Aorta (tissue), 5 donors: Measurements from ENCODE around the gene IFI30. TPM values are rescaled to one million over a fixed set of nuclear protein-coding genes. Genes with fewer than 3 reads are reported as not detected.

ENCODE experiments used
- ATAC-seq: fragments of 200-7000 bp; cut with Tn5 transposase; one replicate; pipeline ENCODE4 v1.9.1; 2022; ENCODE audit warnings: moderate library complexity; ENCODE audit not compliant: low FRiP score
- DNase-seq, 2 donors: peaks; one replicate each; pipeline ENCODE4 v3.0.0-alpha.2; 2020
- H3K27ac ChIP-seq, 2 donors: one replicate each; pipeline ENCODE4 v1.5.1; 2013; ENCODE audit warnings: low read length in 2 of 2, mild to moderate bottlenecking in 2 of 2, moderate library complexity in 2 of 2, control low read depth in 1 of 2, inconsistent platforms in 1 of 2, low read depth in 1 of 2
- H3K27me3 ChIP-seq, 2 donors: one replicate each; pipeline ENCODE4 v1.6.1; 2013; ENCODE audit warnings: control low read depth in 1 of 2, low read length in 1 of 2, mild to moderate bottlenecking in 1 of 2, moderate library complexity in 1 of 2; ENCODE audit not compliant: insufficient read depth in 2 of 2, control insufficient read depth in 1 of 2
- H3K36me3 ChIP-seq, 2 donors: one replicate each; pipeline ENCODE4 v1.6.1; 2013; ENCODE audit warnings: control low read depth in 1 of 2, low read length in 1 of 2, mild to moderate bottlenecking in 1 of 2; ENCODE audit not compliant: insufficient read depth in 2 of 2, control insufficient read depth in 1 of 2
- H3K4me1 ChIP-seq, 2 donors: one replicate each; pipeline ENCODE4 v1.6.1; 2013; ENCODE audit warnings: low read length in 2 of 2, control low read depth in 1 of 2, mild to moderate bottlenecking in 1 of 2, moderate library complexity in 1 of 2; ENCODE audit not compliant: insufficient read depth in 2 of 2, control insufficient read depth in 1 of 2
- H3K4me3 ChIP-seq, 2 donors: one replicate each; pipeline ENCODE4 v1.5.1; 2013; ENCODE audit warnings: low read length in 2 of 2, control low read depth in 1 of 2, mild to moderate bottlenecking in 1 of 2
- H3K9me3 ChIP-seq: one replicate; pipeline ENCODE4 v1.6.1; 2013; ENCODE audit warnings: mild to moderate bottlenecking, low read length; ENCODE audit not compliant: control insufficient read depth
- WGBS, 2 donors: extraction: QIAGEN DNeasy Blood & Tissue Kit; methylation state at CpG; one replicate each; pipeline ENCODE4 v1.1.7; 2013; 5-methylcytosine and 5-hydroxymethylcytosine counted together
- intact Hi-C, 2 donors: fragments of 100-400 bp; cut with DNase I; formaldehyde crosslinking; loops; one replicate each; pipeline versions ENCODE4 v1.14.2 to v1.15.0; 2022
- polyA plus RNA-seq, 2 donors: library from polyadenylated mRNA; stranded (reverse); fragments of 200-250 nt; gene quantifications; one replicate each; pipeline ENCODE4 v1.2.3, GENCODE V29; 2013
- total RNA-seq, 2 donors: library from RNA; stranded (reverse); fragmentation: NEBNext Ultra II Directional; extraction: Animal tissue kit (Norgen Biotek cat#: 25700); gene quantifications; one replicate each; pipeline ENCODE4 v1.2.1, GENCODE V29; 2021
- donor health status: healthy with polysubstance abuse.
- donor health status: Bipolar disorder and iron deficiency.
- donor health status: DM: no; HTN: no; CAD: no.
- donor health status: DM: no; HTN: no; CAD: no.
- donor health status: DM: yes; HTN: yes; CAD: no.

The IFI30 gene
- total and polyA plus RNA-seq, 4 donors: 35.0 to 107 (median 89.0) TPM

- Histone ChIP-seq H3K27me3 (no peaks in the 10 kb centered on the region), H3K36me3 (no peaks in the 10 kb centered on the region), H3K4me3 (no peak overlapping the region), H3K9me3 (no peaks in the 10 kb centered on the region), H3K27ac (no peak overlapping the region), H3K4me1 (no peaks in the 10 kb centered on the region)
- ATAC-seq: no peak
- no peak for DNase-seq
- 84% methylated on average over 18 of the region's 18 CpGs for WGBS, 2 donors
- intact Hi-C loops: no loop called here
Measured at GRCh38 chr19:18226956-18227780, 53.6 kb downstream of the IFI30 start.

Other genes starting within 250 kb of the IFI30 start
- gene CCDC124, start 240.8 kb upstream of the IFI30 start, total RNA-seq: 10 to 100 TPM; 48.9 to 58.7 TPM
- gene CCDC124, start 240.8 kb upstream of the IFI30 start, polyA plus RNA-seq: 100 to 1,000 TPM; 123 to 162 TPM
- under 1 TPM in 1 of 2 donors, not detected in 1; 0.13 TPM for gene KCNN1, start 206.7 kb upstream of the IFI30 start, total RNA-seq
- gene KCNN1, start 206.7 kb upstream of the IFI30 start, polyA plus RNA-seq: under 1 TPM in 1 of 2 donors, not detected in 1; 0.13 TPM
- 10 to 100 TPM; 40.6 to 60.5 TPM for gene ARRDC2, start 165.6 kb upstream of the IFI30 start, total RNA-seq
- 100 to 1,000 TPM in 1 of 2 donors, 10 to 100 TPM in 1; 82.5 to 104 TPM for gene ARRDC2, start 165.6 kb upstream of the IFI30 start, polyA plus RNA-seq
- gene IL12RB1, start 86.9 kb upstream of the IFI30 start, total RNA-seq: 1 to 10 TPM; 1.7 to 2.6 TPM
- under 1 TPM; 0.69 to 0.75 TPM for gene IL12RB1, start 86.9 kb upstream of the IFI30 start, polyA plus RNA-seq
- 10 to 100 TPM; 21.5 to 25.2 TPM for gene MAST3, start 76.0 kb upstream of the IFI30 start, total RNA-seq
- gene MAST3, start 76.0 kb upstream of the IFI30 start, polyA plus RNA-seq: 10 to 100 TPM in 1 of 2 donors, 1 to 10 TPM in 1; 4.4 to 32.7 TPM
- 10 to 100 TPM; 14.1 to 21.8 TPM for gene PIK3R2, start 20.6 kb upstream of the IFI30 start, total RNA-seq
- gene PIK3R2, start 20.6 kb upstream of the IFI30 start, polyA plus RNA-seq: 1 to 10 TPM; 1.8 to 5.1 TPM
- 1 to 10 TPM; 5.7 to 6.2 TPM for gene MPV17L2, start 19.4 kb downstream of the IFI30 start, total RNA-seq
- gene MPV17L2, start 19.4 kb downstream of the IFI30 start, polyA plus RNA-seq: 10 to 100 TPM in 1 of 2 donors, 1 to 10 TPM in 1; 6.1 to 12.2 TPM
- 1 to 10 TPM; 3.4 to 3.8 TPM for gene RAB3A, start 30.2 kb downstream of the IFI30 start, total RNA-seq
- 1 to 10 TPM; 2.1 to 2.6 TPM for gene RAB3A, start 30.2 kb downstream of the IFI30 start, polyA plus RNA-seq
- gene PDE4C, start 52.6 kb downstream of the IFI30 start, total RNA-seq: 1 to 10 TPM; 1.7 to 2.3 TPM
- gene PDE4C, start 52.6 kb downstream of the IFI30 start, polyA plus RNA-seq: under 1 TPM; 0.03 to 0.25 TPM
- 10 to 100 TPM in 1 of 2 donors, 1 to 10 TPM in 1; 8.1 to 12.2 TPM for gene IQCN, start 100.6 kb downstream of the IFI30 start, total RNA-seq
- 10 to 100 TPM in 1 of 2 donors, 1 to 10 TPM in 1; 4.5 to 20.7 TPM for gene IQCN, start 100.6 kb downstream of the IFI30 start, polyA plus RNA-seq
- gene JUND, start 107.8 kb downstream of the IFI30 start, total RNA-seq: 100 to 1,000 TPM; 214 to 492 TPM
- 100 to 1,000 TPM in 1 of 2 donors, 10 to 100 TPM in 1; 62.6 to 161 TPM for gene JUND, start 107.8 kb downstream of the IFI30 start, polyA plus RNA-seq
- gene LSM4, start 149.3 kb downstream of the IFI30 start, total RNA-seq: 10 to 100 TPM; 32.2 to 34.5 TPM
- 10 to 100 TPM; 58.6 to 91.8 TPM for gene LSM4, start 149.3 kb downstream of the IFI30 start, polyA plus RNA-seq
- 10 to 100 TPM; 41.5 to 46.9 TPM for gene PGPEP1, start 166.8 kb downstream of the IFI30 start, total RNA-seq
- 10 to 100 TPM; 19.2 to 25.3 TPM for gene PGPEP1, start 166.8 kb downstream of the IFI30 start, polyA plus RNA-seq
- gene GDF15, start 212.3 kb downstream of the IFI30 start, total RNA-seq: 1 to 10 TPM; 4.2 to 9.8 TPM
- gene GDF15, start 212.3 kb downstream of the IFI30 start, polyA plus RNA-seq: 1 to 10 TPM; 2.8 to 3.2 TPM
- 10 to 100 TPM in 1 of 2 donors, 1 to 10 TPM in 1; 7.7 to 15.6 TPM for gene LRRC25, start 223.8 kb downstream of the IFI30 start, total RNA-seq
- gene LRRC25, start 223.8 kb downstream of the IFI30 start, polyA plus RNA-seq: 1 to 10 TPM; 2.2 to 7.4 TPM
- 10 to 100 TPM; 51.4 to 89.4 TPM for gene SSBP4, start 245.6 kb downstream of the IFI30 start, total RNA-seq
- gene SSBP4, start 245.6 kb downstream of the IFI30 start, polyA plus RNA-seq: 100 to 1,000 TPM in 1 of 2 donors, 10 to 100 TPM in 1; 40.6 to 150 TPM